Mesenchymal stem cell (in vitro differentiated cells and primary cell): ENCODE measurements around the gene DYRK2.

Experiments used
- DNase-seq: peaks from one replicate; pipeline ENCODE4 v3.0.0-alpha.2; 2013
- H2AFZ ChIP-seq: one replicate; pipeline ENCODE4 v1.6.1; 2013; ENCODE audit warnings: low read depth, mild to moderate bottlenecking, control low read depth, inconsistent platforms, low read length, moderate library complexity
- H2AK5ac ChIP-seq: 2 replicates; pipeline ENCODE4 v1.6.1; 2013; ENCODE audit warnings: low read length, moderate library complexity, mild to moderate bottlenecking, inconsistent platforms; ENCODE audit not compliant: severe bottlenecking
- H2BK120ac ChIP-seq: one replicate; pipeline ENCODE4 v1.6.1; 2013; ENCODE audit warnings: low read depth, mild to moderate bottlenecking, inconsistent platforms, low read length, moderate library complexity
- H2BK12ac ChIP-seq, 2 experiments: one replicate each; pipeline ENCODE4 v1.6.1; 2013; ENCODE audit warnings: inconsistent platforms in 2 of 2, low read length in 2 of 2, mild to moderate bottlenecking in 2 of 2, moderate library complexity in 2 of 2, control low read depth in 1 of 2
- H2BK15ac ChIP-seq: one replicate; pipeline ENCODE4 v1.6.1; 2013; ENCODE audit warnings: mild to moderate bottlenecking, low read depth, inconsistent platforms; ENCODE audit not compliant: poor library complexity, severe bottlenecking
- H2BK5ac ChIP-seq: 2 replicates; pipeline ENCODE4 v1.6.1; 2013; ENCODE audit warnings: low read depth, mild to moderate bottlenecking, low read length, control low read depth, inconsistent platforms; ENCODE audit not compliant: poor library complexity, severe bottlenecking
- H3K14ac ChIP-seq, 2 experiments: one replicate each; pipeline ENCODE4 v1.6.1; 2013; ENCODE audit warnings: inconsistent platforms in 2 of 2, low read length in 2 of 2, control low read depth in 1 of 2, mild to moderate bottlenecking in 1 of 2, moderate library complexity in 1 of 2
- H3K18ac ChIP-seq, 2 experiments: one replicate each; pipeline ENCODE4 v1.6.1; 2013; ENCODE audit warnings: inconsistent platforms in 2 of 2, low read length in 2 of 2, control low read depth in 1 of 2, low read depth in 1 of 2, mild to moderate bottlenecking in 1 of 2
- H3K23ac ChIP-seq, 2 experiments: one replicate each; pipeline ENCODE4 v1.6.1; 2013; ENCODE audit warnings: inconsistent platforms in 2 of 2, low read length in 2 of 2, mild to moderate bottlenecking in 2 of 2, moderate library complexity in 2 of 2, control low read depth in 1 of 2
- H3K27ac ChIP-seq: 2 replicates; pipeline ENCODE4 v1.5.1; 2013; ENCODE audit warnings: mild to moderate bottlenecking, moderate library complexity, low read length, control low read depth, inconsistent platforms; ENCODE audit not compliant: poor library complexity, severe bottlenecking
- H3K27me3 ChIP-seq, 2 experiments: 2 replicates each; pipeline versions ENCODE4 v1.6.1 to v1.7.0; 2013; ENCODE audit warnings: low read length in 2 of 2, mild to moderate bottlenecking in 2 of 2, moderate library complexity in 2 of 2, control low read depth in 1 of 2, inconsistent platforms in 1 of 2; ENCODE audit not compliant: control insufficient read depth in 1 of 2, insufficient read depth in 1 of 2
- H3K36me3 ChIP-seq, 2 experiments: 2 replicates each; pipeline versions ENCODE4 v1.6.1 to v1.7.0; 2013; ENCODE audit warnings: low read length in 2 of 2, control low read depth in 1 of 2, inconsistent platforms in 1 of 2, low read depth in 1 of 2, mild to moderate bottlenecking in 1 of 2; ENCODE audit not compliant: insufficient read depth in 2 of 2, control insufficient read depth in 1 of 2
- H3K4ac ChIP-seq, 2 experiments: one replicate each; pipeline ENCODE4 v1.6.1; 2013; ENCODE audit warnings: inconsistent platforms in 2 of 2, low read length in 2 of 2, mild to moderate bottlenecking in 2 of 2, moderate library complexity in 2 of 2, control low read depth in 1 of 2, low read depth in 1 of 2
- H3K4me1 ChIP-seq: 2 replicates; pipeline ENCODE4 v1.6.1; 2013; ENCODE audit warnings: low read depth, low read length, control low read depth; ENCODE audit not compliant: control insufficient read depth, insufficient read depth
- H3K4me2 ChIP-seq: 2 replicates; pipeline ENCODE4 v1.6.1; 2013; ENCODE audit warnings: low read length, mild to moderate bottlenecking, inconsistent platforms; ENCODE audit not compliant: poor library complexity, severe bottlenecking
- H3K4me3 ChIP-seq, 2 experiments: 2 replicates each; pipeline versions ENCODE4 v1.5.1 to v1.7.0; 2013; ENCODE audit warnings: low read length in 2 of 2, mild to moderate bottlenecking in 2 of 2, control low read depth in 1 of 2, low read depth in 1 of 2; ENCODE audit not compliant: insufficient read depth in 1 of 2
- H3K79me1 ChIP-seq: replicated peaks from 2 replicates; pipeline ENCODE4 v1.6.1; 2013; ENCODE audit warnings: mild to moderate bottlenecking, control low read depth, low read length, inconsistent platforms; ENCODE audit not compliant: poor library complexity, severe bottlenecking
- H3K9ac ChIP-seq: 2 replicates; pipeline ENCODE4 v1.7.0; 2013; ENCODE audit warnings: mild to moderate bottlenecking, low read length, moderate library complexity
- H3K9me3 ChIP-seq: 2 replicates; pipeline ENCODE4 v1.7.0; 2013; ENCODE audit warnings: mild to moderate bottlenecking, low read length; ENCODE audit not compliant: control insufficient read depth
- H4K8ac ChIP-seq: one replicate; pipeline ENCODE4 v1.6.1; 2013; ENCODE audit warnings: inconsistent platforms, mild to moderate bottlenecking, low read length, moderate library complexity
- H4K91ac ChIP-seq: one replicate; pipeline ENCODE4 v1.6.1; 2013; ENCODE audit warnings: mild to moderate bottlenecking, low read length, inconsistent platforms
- WGBS: methylation state at CpG from one replicate; pipeline ENCODE4 v1.1.7; 2013; ENCODE audit warnings: mixed read lengths; 5-methylcytosine and 5-hydroxymethylcytosine counted together

The DYRK2 gene

GRCh38 chr12:67692135-67692534, 43.6 kb downstream of the DYRK2 start:
- Histone ChIP-seq H3K4me1 (peaks cover 1% of the 10 kb centered on the region), H4K8ac (no peak overlapping the region), H2BK12ac (no peak overlapping the region), H2BK120ac (no peak overlapping the region), H3K4me2 (no peak overlapping the region), H3K27me3 (no peaks in the 10 kb centered on the region), H2AFZ (no peak overlapping the region), H2BK15ac (no peak overlapping the region), H3K14ac (no peak overlapping the region), H3K79me1 (no peaks in the 10 kb centered on the region), H3K36me3 (no peaks in the 10 kb centered on the region), H3K23ac (no peak overlapping the region), H3K9ac (no peak overlapping the region), H2BK5ac (no peak overlapping the region), H3K27ac (no peak overlapping the region), H3K4ac (no peak overlapping the region), H3K4me3 (no peak overlapping the region), H3K18ac (no peak overlapping the region), H4K91ac (no peak overlapping the region), H3K9me3 (no peaks in the 10 kb centered on the region), H2AK5ac (no peak overlapping the region)
- no peak for DNase-seq
- 74% methylated on average over 2 of the region's 3 CpGs for WGBS

- no peak overlapping the region for H4K8ac ChIP-seq
- no peak overlapping the region for H3K4me2 ChIP-seq
- H3K27me3 ChIP-seq, result no peaks in the 10 kb centered on the region
- H3K79me1 ChIP-seq, result no peaks in the 10 kb centered on the region
- no peak overlapping the region for H2AFZ ChIP-seq
- H3K9me3 ChIP-seq, result no peaks in the 10 kb centered on the region
- no peaks in the 10 kb centered on the region for H3K36me3 ChIP-seq
- no peak overlapping the region for H3K23ac ChIP-seq
- no peak overlapping the region for H3K4ac ChIP-seq
- no peak overlapping the region for H2AK5ac ChIP-seq
- H3K4me1 ChIP-seq, result peaks cover 1% of the 10 kb centered on the region
- H3K9ac ChIP-seq, result no peak overlapping the region
- H2BK15ac ChIP-seq, result no peak overlapping the region
- H3K27ac ChIP-seq, result no peak overlapping the region
- H3K14ac ChIP-seq, result no peak overlapping the region
- H2BK12ac ChIP-seq, result no peak overlapping the region
- WGBS, result no CpG with 5 or more reads among the region's 2 CpGs
- H3K4me3 ChIP-seq, result no peak overlapping the region
- no peak overlapping the region for H4K91ac ChIP-seq
- H2BK5ac ChIP-seq, result no peak overlapping the region
- no peak for DNase-seq
- H3K18ac ChIP-seq, result no peak overlapping the region
- H2BK120ac ChIP-seq, result no peak overlapping the region
These were observed 44.4 kb downstream of the DYRK2 start for GRCh38 chr12:67692966-67693365.

GRCh38 chr12:67693894-67694293, 45.3 kb downstream of the DYRK2 start:
- Histone ChIP-seq H3K36me3 (no peaks in the 10 kb centered on the region), H2BK12ac (no peak overlapping the region), H2AFZ (no peak overlapping the region), H3K4ac (no peak overlapping the region), H2BK15ac (no peak overlapping the region), H4K91ac (no peak overlapping the region), H3K79me1 (no peaks in the 10 kb centered on the region), H3K9ac (no peak overlapping the region), H3K4me3 (no peak overlapping the region), H4K8ac (no peak overlapping the region), H2BK5ac (no peak overlapping the region), H3K9me3 (no peaks in the 10 kb centered on the region), H3K27me3 (no peaks in the 10 kb centered on the region), H3K4me1 (peaks cover 1% of the 10 kb centered on the region), H3K27ac (no peak overlapping the region), H3K23ac (no peak overlapping the region), H2BK120ac (no peak overlapping the region), H3K14ac (no peak overlapping the region), H3K18ac (no peak overlapping the region), H3K4me2 (no peak overlapping the region), H2AK5ac (no peak overlapping the region)
- WGBS, result 96% methylated on average over 1 of the region's 3 CpGs
- no peak for DNase-seq

- H2BK15ac ChIP-seq, result no peak overlapping the region
- no peak overlapping the region for H3K4me2 ChIP-seq
- no peak overlapping the region for H3K4ac ChIP-seq
- H3K79me1 ChIP-seq, result no peaks in the 10 kb centered on the region
- WGBS, result 98% methylated on average over 1 of the region's 1 CpG
- H3K36me3 ChIP-seq, result no peaks in the 10 kb centered on the region
- H3K27ac ChIP-seq, result no peak overlapping the region
- H3K27me3 ChIP-seq, result no peaks in the 10 kb centered on the region
- H3K9ac ChIP-seq, result no peak overlapping the region
- no peak overlapping the region for H2BK120ac ChIP-seq
- no peak overlapping the region for H2AK5ac ChIP-seq
- H3K23ac ChIP-seq, result no peak overlapping the region
- no peak for DNase-seq
- H2BK12ac ChIP-seq, result no peak overlapping the region
- H3K18ac ChIP-seq, result no peak overlapping the region
- H2BK5ac ChIP-seq, result no peak overlapping the region
- peaks cover 3% of the 10 kb centered on the region for H3K4me1 ChIP-seq
- no peak overlapping the region for H4K8ac ChIP-seq
- H3K9me3 ChIP-seq, result no peaks in the 10 kb centered on the region
- H2AFZ ChIP-seq, result no peak overlapping the region
- H3K14ac ChIP-seq, result no peak overlapping the region
- H3K4me3 ChIP-seq, result no peak overlapping the region
- no peak overlapping the region for H4K91ac ChIP-seq
These were observed 45.9 kb downstream of the DYRK2 start for GRCh38 chr12:67694306-67694900.
